T-helper 2 cell treated with Interferon-gamma antibody and Interleukin-4, amounts not matched to agents 5 μg/mL and 100 μg/mL, for 36 hours (primary cell): ENCODE results near the gene TNRC6C.
"Not testable (repeated sequence)": the region's sequence is repeated elsewhere in the genome, so short reads cannot be mapped to it uniquely, and the experiment has no call there.

Source experiments
- DNase-seq: peaks from one replicate; pipeline ENCODE4 v3.0.0; 2021; ENCODE audit warnings: low spot score
- H3K27ac Mint-ChIP-seq: one replicate; pipeline ENCODE4 v1.8.0; 2021; ENCODE audit warnings: mild to moderate bottlenecking, mixed read lengths
- H3K27me3 Mint-ChIP-seq: one replicate; pipeline ENCODE4 v1.8.0; 2021; ENCODE audit warnings: low read depth, mixed read lengths
- H3K36me3 Mint-ChIP-seq: one replicate; pipeline ENCODE4 v1.8.0; 2021; ENCODE audit warnings: low read depth, mixed read lengths
- H3K4me1 Mint-ChIP-seq: one replicate; pipeline ENCODE4 v1.8.0; 2021; ENCODE audit warnings: low read depth, mixed read lengths
- H3K4me3 Mint-ChIP-seq: one replicate; pipeline ENCODE4 v1.8.0; 2022; ENCODE audit warnings: mild to moderate bottlenecking, moderate library complexity, mixed read lengths
- H3K9me3 Mint-ChIP-seq: one replicate; pipeline ENCODE4 v1.8.0; 2021; ENCODE audit warnings: mixed read lengths

The TNRC6C gene

GRCh38 chr17:77962348-77962747 lies 3.8 kb downstream of the TNRC6C start:
- peaks cover 46% of the 10 kb centered on the region for H3K4me1 Mint-ChIP-seq
- peak overlapping the region; percentile 38 for H3K4me3 Mint-ChIP-seq
- H3K9me3 Mint-ChIP-seq, result no peaks in the 10 kb centered on the region

DNA sequence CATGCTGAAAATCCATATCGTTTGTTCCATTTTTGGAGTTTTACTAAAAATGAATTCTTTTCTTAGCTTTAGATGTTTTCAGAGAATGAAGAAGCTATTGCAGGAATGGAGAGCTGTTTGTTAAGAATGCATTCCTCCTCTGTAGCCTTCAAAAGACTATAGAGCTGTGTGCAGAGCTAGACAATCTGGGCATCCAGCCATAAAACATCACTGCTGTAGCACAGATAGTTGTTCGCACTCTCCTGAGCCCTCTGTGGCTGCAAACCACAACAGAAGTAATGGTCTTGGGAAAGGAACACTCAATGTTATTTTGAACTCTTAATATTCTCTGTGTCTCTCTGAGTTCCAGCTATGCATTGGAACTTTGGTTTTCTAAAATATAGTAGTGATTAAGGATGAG lies 4.9 kb downstream of the TNRC6C start:
- Mint-ChIP-seq H3K9me3 (no peaks in the 10 kb centered on the region), H3K27me3 (no peaks in the 10 kb centered on the region), H3K27ac (no peak overlapping the region), H3K36me3 (peaks cover 16% of the 10 kb centered on the region), H3K4me1 (peaks cover 42% of the 10 kb centered on the region), H3K4me3 (peak overlapping the region; percentile 33)
- DNase-seq, result no peak

More at GRCh38 chr17:77962348-77962747, 3.8 kb downstream of the TNRC6C start:
- DNase-seq, result no peak
- Mint-ChIP-seq H3K27me3 (peaks cover 3% of the 10 kb centered on the region), H3K27ac (no peak overlapping the region), H3K36me3 (peaks cover 16% of the 10 kb centered on the region)

GRCh38 chr17:77965352-77965751 lies 6.8 kb downstream of the TNRC6C start:
- peaks cover 35% of the 10 kb centered on the region for H3K4me1 Mint-ChIP-seq
- H3K27ac Mint-ChIP-seq, result no peak overlapping the region
- H3K36me3 Mint-ChIP-seq, result peaks cover 9% of the 10 kb centered on the region
- H3K4me3 Mint-ChIP-seq, result no peak overlapping the region
- H3K9me3 Mint-ChIP-seq, result no peaks in the 10 kb centered on the region
- no peaks in the 10 kb centered on the region for H3K27me3 Mint-ChIP-seq
- DNase-seq, result no peak

- DNase-seq, result no peak
- Mint-ChIP-seq H3K27ac (no peak overlapping the region), H3K9me3 (no peaks in the 10 kb centered on the region), H3K27me3 (no peaks in the 10 kb centered on the region), H3K4me3 (no peak overlapping the region), H3K4me1 (peaks cover 30% of the 10 kb centered on the region), H3K36me3 (peaks cover 7% of the 10 kb centered on the region)
Observed at GRCh38 chr17:77966476-77966875, 8.0 kb downstream of the TNRC6C start.

- Mint-ChIP-seq H3K27ac (no peak overlapping the region), H3K4me3 (no peak overlapping the region), H3K9me3 (no peaks in the 10 kb centered on the region), H3K4me1 (peaks cover 21% of the 10 kb centered on the region), H3K36me3 (no peaks in the 10 kb centered on the region), H3K27me3 (no peaks in the 10 kb centered on the region)
- DNase-seq, result no peak
Observed at GRCh38 chr17:77968788-77969187, 10.3 kb downstream of the TNRC6C start.

- not testable (repeated sequence) for H3K27me3 Mint-ChIP-seq, DNase-seq, H3K9me3 Mint-ChIP-seq, H3K27ac Mint-ChIP-seq, H3K4me3 Mint-ChIP-seq, H3K36me3 Mint-ChIP-seq
- H3K4me1 Mint-ChIP-seq, result peaks cover 11% of the 10 kb centered on the region
Observed at GRCh38 chr17:77972271-77972670, 13.8 kb downstream of the TNRC6C start.

DNA sequence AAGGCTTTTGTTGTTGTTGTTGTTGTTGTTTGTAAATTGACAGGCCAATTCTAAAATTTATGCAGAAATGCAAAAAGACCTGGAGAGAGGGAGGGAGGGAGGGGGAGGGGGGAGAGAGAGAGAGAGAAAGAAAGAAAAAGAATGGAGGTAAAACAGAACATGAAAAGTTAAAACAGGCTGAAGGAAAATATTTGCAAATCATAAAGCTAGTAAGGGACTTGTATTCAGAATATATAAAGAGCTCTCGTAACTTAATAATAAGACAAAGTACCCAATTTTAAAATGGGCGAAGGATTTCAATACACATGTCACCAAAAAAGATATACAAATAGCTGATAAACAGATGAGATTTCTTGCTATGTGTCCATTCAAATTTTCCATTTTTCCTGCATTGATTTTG lies 15.4 kb downstream of the TNRC6C start:
- H3K27me3 Mint-ChIP-seq, result no peaks in the 10 kb centered on the region
- no peak overlapping the region for H3K27ac Mint-ChIP-seq
- no peak overlapping the region for H3K4me3 Mint-ChIP-seq
- peaks cover 11% of the 10 kb centered on the region for H3K4me1 Mint-ChIP-seq
- H3K9me3 Mint-ChIP-seq, result no peaks in the 10 kb centered on the region
- no peak for DNase-seq
- no peaks in the 10 kb centered on the region for H3K36me3 Mint-ChIP-seq

GRCh38 chr17:77974396-77974795 lies 15.9 kb downstream of the TNRC6C start:
- Mint-ChIP-seq H3K9me3 (no peaks in the 10 kb centered on the region), H3K27ac (no peak overlapping the region), H3K36me3 (no peaks in the 10 kb centered on the region), H3K4me3 (no peak overlapping the region), H3K4me1 (peaks cover 11% of the 10 kb centered on the region), H3K27me3 (no peaks in the 10 kb centered on the region)
- DNase-seq, result no peak

DNA sequence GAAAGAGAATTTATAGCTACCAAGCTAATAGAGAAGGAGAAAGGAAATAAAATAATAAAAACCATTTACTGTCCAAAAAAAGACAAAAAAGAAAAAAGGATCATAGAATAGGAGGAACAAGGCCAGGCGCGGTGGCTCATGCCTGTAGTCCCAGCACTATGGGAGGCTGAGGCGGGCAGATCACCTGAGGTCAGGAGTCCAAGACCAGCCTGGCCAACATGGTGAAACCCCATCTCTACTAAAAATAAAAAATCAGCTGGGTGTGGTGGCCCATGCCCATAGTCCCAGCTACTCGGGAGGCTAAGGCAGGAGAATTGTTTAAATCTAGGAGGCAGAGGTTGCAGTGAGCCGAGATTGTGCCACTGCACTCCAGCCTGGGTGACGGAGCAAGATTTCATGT lies 23.9 kb downstream of the TNRC6C start:
- not testable (repeated sequence) for DNase-seq, H3K4me1 Mint-ChIP-seq, H3K36me3 Mint-ChIP-seq, H3K4me3 Mint-ChIP-seq, H3K27ac Mint-ChIP-seq, H3K27me3 Mint-ChIP-seq, H3K9me3 Mint-ChIP-seq

GRCh38 chr17:77990301-77990700 lies 31.8 kb downstream of the TNRC6C start:
- no peak for DNase-seq
- Mint-ChIP-seq H3K36me3 (no peaks in the 10 kb centered on the region), H3K4me3 (no peak overlapping the region), H3K27me3 (no peaks in the 10 kb centered on the region), H3K27ac (no peak overlapping the region), H3K4me1 (peaks cover 15% of the 10 kb centered on the region), H3K9me3 (no peaks in the 10 kb centered on the region)

DNA sequence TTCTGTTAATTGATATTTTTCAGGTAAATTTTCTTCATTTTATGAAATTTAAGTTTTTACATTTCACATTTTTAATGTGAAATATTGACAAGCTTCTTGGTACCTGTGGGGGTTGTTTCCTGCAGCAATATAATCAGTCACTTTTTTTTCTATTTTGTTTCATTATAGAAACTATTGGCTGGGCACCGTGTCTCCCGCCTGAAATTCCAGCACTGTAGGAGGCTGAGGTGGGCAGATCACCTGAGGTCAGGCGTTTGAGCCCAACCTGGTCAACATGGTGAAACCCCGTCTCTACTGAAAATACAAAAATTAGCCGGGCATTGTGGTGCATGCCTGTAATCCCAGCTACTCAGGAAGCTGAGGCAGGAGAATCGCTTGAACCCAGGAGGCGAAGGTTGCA lies 35.2 kb downstream of the TNRC6C start:
- H3K36me3 Mint-ChIP-seq, H3K9me3 Mint-ChIP-seq, H3K4me3 Mint-ChIP-seq, DNase-seq, H3K27me3 Mint-ChIP-seq, H3K27ac Mint-ChIP-seq: not testable (repeated sequence)
- peaks cover 15% of the 10 kb centered on the region for H3K4me1 Mint-ChIP-seq

- no peaks in the 10 kb centered on the region for H3K27me3 Mint-ChIP-seq
- H3K4me1 Mint-ChIP-seq, result peaks cover 16% of the 10 kb centered on the region
- H3K4me3 Mint-ChIP-seq, result no peak overlapping the region
- H3K9me3 Mint-ChIP-seq, result no peaks in the 10 kb centered on the region
- no peak for DNase-seq
- H3K36me3 Mint-ChIP-seq, result no peaks in the 10 kb centered on the region
- H3K27ac Mint-ChIP-seq, result no peak overlapping the region
Observed at GRCh38 chr17:77995146-77995852, 36.8 kb downstream of the TNRC6C start.

DNA sequence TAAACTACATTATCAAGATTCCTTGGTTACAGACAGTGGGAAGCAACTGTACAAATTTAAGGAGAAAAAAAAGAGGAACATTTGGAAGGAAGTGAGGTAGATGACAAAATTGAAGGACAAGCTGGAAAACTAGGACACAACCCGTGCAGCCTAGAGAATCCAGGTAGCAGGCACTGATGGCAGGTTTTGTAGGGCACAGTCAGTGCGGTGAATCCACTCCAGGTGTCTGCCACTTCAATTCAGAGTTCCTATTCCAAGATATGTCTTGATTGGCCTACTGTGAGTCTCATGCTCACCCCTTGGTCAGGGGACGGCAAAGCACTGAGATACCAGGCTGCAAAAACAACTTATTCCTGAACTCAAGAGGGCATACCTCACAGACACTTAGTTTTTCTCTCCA lies 37.8 kb downstream of the TNRC6C start:
- Mint-ChIP-seq H3K27ac (no peak overlapping the region), H3K36me3 (no peaks in the 10 kb centered on the region), H3K4me3 (no peak overlapping the region), H3K4me1 (peaks cover 13% of the 10 kb centered on the region), H3K27me3 (no peaks in the 10 kb centered on the region), H3K9me3 (no peaks in the 10 kb centered on the region)
- DNase-seq, result no peak

DNA sequence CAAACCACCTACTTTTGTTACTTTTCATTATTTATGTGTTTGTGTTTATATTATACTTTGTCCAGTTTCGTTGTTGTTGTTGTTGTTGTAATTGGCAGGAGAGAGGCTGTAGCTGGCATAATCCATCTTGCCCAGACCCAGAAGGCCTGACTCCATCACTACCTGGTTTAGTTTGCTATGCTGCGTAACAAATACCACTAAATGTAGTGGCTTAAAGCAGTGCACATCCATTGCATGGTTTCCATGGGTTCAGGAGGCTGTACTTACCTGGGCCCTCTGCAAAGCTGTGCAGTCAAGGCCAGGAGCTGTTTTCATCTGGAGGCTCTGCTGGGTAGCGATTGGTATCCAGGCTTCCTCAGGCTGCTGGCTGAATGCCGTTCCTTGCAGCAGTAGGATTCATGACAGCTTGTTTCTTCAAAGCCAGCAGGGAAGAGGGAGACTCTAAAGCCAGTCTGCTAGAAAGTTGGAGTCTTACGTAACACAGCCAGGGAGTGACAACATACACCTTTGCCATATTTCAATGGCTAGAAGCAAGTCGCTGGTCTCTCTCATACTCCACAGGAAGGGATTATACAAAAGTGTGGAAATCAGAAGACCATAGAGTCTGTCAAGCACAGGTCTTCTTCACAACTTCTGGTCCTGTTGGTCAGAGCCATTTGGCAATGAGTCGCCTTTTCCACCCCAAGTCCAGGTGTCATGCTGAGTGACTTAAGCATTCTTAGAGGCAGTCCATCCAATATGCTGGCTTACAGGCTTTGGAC lies 41.1 kb downstream of the TNRC6C start:
- no peak for DNase-seq

More for the DNA sequence above, 41.1 kb downstream of the TNRC6C start:
- H3K36me3 Mint-ChIP-seq, result no peaks in the 10 kb centered on the region
- H3K4me1 Mint-ChIP-seq, result peaks cover 13% of the 10 kb centered on the region
- H3K9me3 Mint-ChIP-seq, result no peaks in the 10 kb centered on the region
- no peak overlapping the region for H3K4me3 Mint-ChIP-seq
- H3K27me3 Mint-ChIP-seq, result no peaks in the 10 kb centered on the region
- H3K27ac Mint-ChIP-seq, result no peak overlapping the region
